GM21528 (cell line): Measurements from ENCODE around the gene GABRA1.

Source experiments
- ATAC-seq: cut with Tn5 transposase; IDR thresholded peaks from one replicate; pipeline ENCODE4 v1.9.1; 2021; ENCODE audit warnings: mild to moderate bottlenecking, moderate library complexity; ENCODE audit not compliant: unreplicated experiment, low FRiP score

The GABRA1 gene

GRCh38 chr5:161847941-161848391 lies at the start of gene GABRA1:
Gene GABRA1, plus strand, starts transcription at chr5:161848120. Its CDS starts 2,691 bp downstream, at chr5:161850811.
- ATAC-seq = no peak

GRCh38 chr5:161799316-161799715 lies 48.6 kb upstream of the GABRA1 start:
- no peak for ATAC-seq

- ATAC-seq = no peak
These were observed 43.7 kb upstream of the GABRA1 start for GRCh38 chr5:161804263-161804662.

- no peak for ATAC-seq
These were observed 1.2 kb upstream of the GABRA1 start for GRCh38 chr5:161846746-161847145.

GRCh38 chr5:161847447-161847846 lies 473 bp upstream of the GABRA1 start:
- no peak for ATAC-seq

- ATAC-seq = no peak
These were observed 2.6 kb downstream of the GABRA1 start for GRCh38 chr5:161850491-161850890.

- ATAC-seq = no peak
These were observed 3.9 kb downstream of the GABRA1 start for GRCh38 chr5:161851691-161852299.

- ATAC-seq = no peak
These were observed 9.4 kb downstream of the GABRA1 start for GRCh38 chr5:161857358-161857757.

- ATAC-seq = no peak
These were observed 15.3 kb downstream of the GABRA1 start for GRCh38 chr5:161863259-161863658.

GRCh38 chr5:161863811-161864210 lies 15.9 kb downstream of the GABRA1 start:
- no peak for ATAC-seq

- ATAC-seq = no peak
These were observed 17.6 kb downstream of the GABRA1 start for GRCh38 chr5:161865510-161865909.

GRCh38 chr5:161889971-161890370 lies 42.1 kb downstream of the GABRA1 start:
- ATAC-seq = no peak

GRCh38 chr5:161895514-161895913 lies 47.6 kb downstream of the GABRA1 start:
- no peak for ATAC-seq

GRCh38 chr5:161897033-161897432 lies 49.1 kb downstream of the GABRA1 start:
- no peak for ATAC-seq

- no peak for ATAC-seq
These were observed 51.7 kb downstream of the GABRA1 start for GRCh38 chr5:161899590-161899989.

- no peak for ATAC-seq
These were observed 53.1 kb downstream of the GABRA1 start for GRCh38 chr5:161900981-161901380.

- no peak for ATAC-seq
These were observed 73.9 kb downstream of the GABRA1 start for GRCh38 chr5:161921781-161922180.

- ATAC-seq = no peak
These were observed 76.3 kb downstream of the GABRA1 start for GRCh38 chr5:161924270-161924669.

- no peak for ATAC-seq
These were observed 78.0 kb downstream of the GABRA1 start for GRCh38 chr5:161925960-161926359.

GRCh38 chr5:161934486-161934885 lies 86.6 kb downstream of the GABRA1 start:
- ATAC-seq = no peak

- no peak for ATAC-seq
These were observed 97.1 kb downstream of the GABRA1 start for GRCh38 chr5:161944974-161945373.

- no peak for ATAC-seq
These were observed 99.0 kb downstream of the GABRA1 start for GRCh38 chr5:161946911-161947310.
